Ishikawa (cell line): ENCODE measurements around the gene CHD5.
A peak's percentile ranks its signal among the peaks of the same experiment; 100 is the strongest.

Experiments
- EP300 ChIP-seq: IDR thresholded peaks from 2 replicates; pipeline ENCODE4 v1.6.1; 2012; ENCODE audit warnings: borderline replicate concordance
- FOXM1 ChIP-seq: IDR thresholded peaks from 2 replicates; pipeline ENCODE4 v1.6.1; 2012; ENCODE audit warnings: low read depth, borderline replicate concordance
- NFIC ChIP-seq: IDR thresholded peaks from 2 replicates; pipeline ENCODE4 v1.6.1; 2012
- RAD21 ChIP-seq: IDR thresholded peaks from 2 replicates; pipeline ENCODE4 v1.6.1; 2012; ENCODE audit warnings: low read depth
- YY1 ChIP-seq: IDR thresholded peaks from 2 replicates; pipeline ENCODE4 v1.6.1; 2012; ENCODE audit warnings: low read depth
- TF ChIP-seq, protein P1 (sequence below): IDR thresholded peaks from 2 replicates; pipeline ENCODE4 v1.6.1; 2012; ENCODE audit warnings: low read depth, mild to moderate bottlenecking
- TF ChIP-seq, protein P2 (sequence below): IDR thresholded peaks from 2 replicates; pipeline ENCODE4 v1.6.1; 2012

GRCh38 chr1:6199298-6200187 is 19.4 kb upstream of the CHD5 start, which contains the start of gene RPL22:
- TF ChIP-seq RAD21 (no peak), EP300 (peak; percentile 63; the same call in 1 of the 2 replicates), NFIC (no peak), YY1 (peak; percentile 94), FOXM1 (no peak)
- TF ChIP-seq, protein P1, sequence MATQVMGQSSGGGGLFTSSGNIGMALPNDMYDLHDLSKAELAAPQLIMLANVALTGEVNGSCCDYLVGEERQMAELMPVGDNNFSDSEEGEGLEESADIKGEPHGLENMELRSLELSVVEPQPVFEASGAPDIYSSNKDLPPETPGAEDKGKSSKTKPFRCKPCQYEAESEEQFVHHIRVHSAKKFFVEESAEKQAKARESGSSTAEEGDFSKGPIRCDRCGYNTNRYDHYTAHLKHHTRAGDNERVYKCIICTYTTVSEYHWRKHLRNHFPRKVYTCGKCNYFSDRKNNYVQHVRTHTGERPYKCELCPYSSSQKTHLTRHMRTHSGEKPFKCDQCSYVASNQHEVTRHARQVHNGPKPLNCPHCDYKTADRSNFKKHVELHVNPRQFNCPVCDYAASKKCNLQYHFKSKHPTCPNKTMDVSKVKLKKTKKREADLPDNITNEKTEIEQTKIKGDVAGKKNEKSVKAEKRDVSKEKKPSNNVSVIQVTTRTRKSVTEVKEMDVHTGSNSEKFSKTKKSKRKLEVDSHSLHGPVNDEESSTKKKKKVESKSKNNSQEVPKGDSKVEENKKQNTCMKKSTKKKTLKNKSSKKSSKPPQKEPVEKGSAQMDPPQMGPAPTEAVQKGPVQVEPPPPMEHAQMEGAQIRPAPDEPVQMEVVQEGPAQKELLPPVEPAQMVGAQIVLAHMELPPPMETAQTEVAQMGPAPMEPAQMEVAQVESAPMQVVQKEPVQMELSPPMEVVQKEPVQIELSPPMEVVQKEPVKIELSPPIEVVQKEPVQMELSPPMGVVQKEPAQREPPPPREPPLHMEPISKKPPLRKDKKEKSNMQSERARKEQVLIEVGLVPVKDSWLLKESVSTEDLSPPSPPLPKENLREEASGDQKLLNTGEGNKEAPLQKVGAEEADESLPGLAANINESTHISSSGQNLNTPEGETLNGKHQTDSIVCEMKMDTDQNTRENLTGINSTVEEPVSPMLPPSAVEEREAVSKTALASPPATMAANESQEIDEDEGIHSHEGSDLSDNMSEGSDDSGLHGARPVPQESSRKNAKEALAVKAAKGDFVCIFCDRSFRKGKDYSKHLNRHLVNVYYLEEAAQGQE, result no peak
- TF ChIP-seq, protein P2, sequence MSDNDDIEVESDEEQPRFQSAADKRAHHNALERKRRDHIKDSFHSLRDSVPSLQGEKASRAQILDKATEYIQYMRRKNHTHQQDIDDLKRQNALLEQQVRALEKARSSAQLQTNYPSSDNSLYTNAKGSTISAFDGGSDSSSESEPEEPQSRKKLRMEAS, result peak; percentile 97
